IMR-90 (cell line): Measurements from ENCODE around the gene POLD3. TPM values are rescaled to one million over a fixed set of nuclear protein-coding genes. Genes with fewer than 3 reads are reported as not detected.

Source experiments
- ATAC-seq: fragments of 200-7000 bp; cut with Tn5 transposase; 2 replicates; pipeline ENCODE4 v1.9.1; 2020; ENCODE audit warnings: low read depth, mild to moderate bottlenecking, moderate library complexity
- BruUV-seq: library from RNA; stranded (reverse); fragments of 400-500 nt; replicated peaks from 2 replicates; lab custom pipeline; 2021; lab: Mats Ljungman, UMichigan
- CTCF ChIA-PET: fragments of 300-600 bp; formaldehyde crosslinking; extraction: SDS; loops from one replicate; lab custom pipeline; 2021; ENCODE audit warnings: antibody characterized with exemption; lab: Yijun Ruan, JAX
- POLR2A ChIA-PET: fragments of 300-600 bp; sonication (Branson Sonifier 250); formaldehyde crosslinking; loops from one replicate; lab custom pipeline; 2022; ENCODE audit warnings: antibody characterized with exemption; ENCODE audit not compliant: unreplicated experiment; lab: Charles Lee
- DNase-seq: peaks from one replicate; pipeline ENCODE4 v3.0.0; 2013
- H2AFZ ChIP-seq: replicated peaks from 2 replicates; pipeline ENCODE3; 2013; ENCODE audit warnings: low read length, mild to moderate bottlenecking; ENCODE audit not compliant: poor library complexity
- H2AK5ac ChIP-seq: 2 replicates; pipeline ENCODE4 v1.6.1; 2013; ENCODE audit warnings: low read depth, low read length, inconsistent platforms
- H2AK9ac ChIP-seq: replicated peaks from 2 replicates; pipeline ENCODE3; 2013; ENCODE audit warnings: mild to moderate bottlenecking, low read depth, low read length, moderate library complexity; ENCODE audit not compliant: poor library complexity
- H2BK120ac ChIP-seq: 2 replicates; pipeline ENCODE4 v1.6.1; 2013; ENCODE audit warnings: low read depth, low read length, inconsistent platforms
- H2BK15ac ChIP-seq: 3 replicates; pipeline ENCODE4 v1.6.1; 2013; ENCODE audit warnings: low read depth, low read length, inconsistent platforms
- H2BK20ac ChIP-seq: 2 replicates; pipeline ENCODE4 v1.6.1; 2013; ENCODE audit warnings: low read depth, mild to moderate bottlenecking, inconsistent platforms, low read length, moderate library complexity
- H2BK5ac ChIP-seq: 2 replicates; pipeline ENCODE4 v1.6.1; 2013; ENCODE audit warnings: mild to moderate bottlenecking, low read depth, low read length, inconsistent platforms; ENCODE audit not compliant: poor library complexity, severe bottlenecking
- H3K14ac ChIP-seq: replicated peaks from 2 replicates; pipeline ENCODE4 v1.6.1; 2013; ENCODE audit warnings: low read depth, low read length, inconsistent platforms
- H3K18ac ChIP-seq: 2 replicates; pipeline ENCODE4 v1.6.1; 2013; ENCODE audit warnings: low read depth, low read length, control low read depth
- H3K23ac ChIP-seq: 2 replicates; pipeline ENCODE4 v1.6.1; 2013; ENCODE audit warnings: low read depth, low read length, inconsistent platforms
- H3K27ac ChIP-seq: 2 replicates; pipeline ENCODE4 v1.5.1; 2013; ENCODE audit warnings: mild to moderate bottlenecking, control low read depth, low read length; ENCODE audit not compliant: insufficient read depth
- H3K27me3 ChIP-seq: 2 replicates; pipeline ENCODE4 v1.6.1; 2013; ENCODE audit warnings: low read length; ENCODE audit not compliant: control insufficient read depth, insufficient read depth
- H3K36me3 ChIP-seq: 2 replicates; pipeline ENCODE4 v1.6.1; 2013; ENCODE audit warnings: low read length, mixed read lengths; ENCODE audit not compliant: control insufficient read depth, insufficient read depth
- H3K4ac ChIP-seq: 2 replicates; pipeline ENCODE4 v1.6.1; 2013; ENCODE audit warnings: low read depth, low read length, inconsistent platforms
- H3K4me1 ChIP-seq: 2 replicates; pipeline ENCODE4 v1.6.1; 2013; ENCODE audit warnings: low read length, mixed read lengths; ENCODE audit not compliant: control insufficient read depth, insufficient read depth
- H3K4me2 ChIP-seq: 2 replicates; pipeline ENCODE4 v1.6.1; 2013; ENCODE audit warnings: low read depth, mild to moderate bottlenecking, control low read depth, low read length, moderate library complexity
- H3K4me3 ChIP-seq: 2 replicates; pipeline ENCODE4 v1.5.1; 2013; ENCODE audit warnings: low read depth, mild to moderate bottlenecking, control low read depth, low read length, moderate library complexity; ENCODE audit not compliant: insufficient read depth
- H3K56ac ChIP-seq: 2 replicates; pipeline ENCODE4 v1.6.1; 2013; ENCODE audit warnings: low read length, inconsistent platforms; ENCODE audit not compliant: insufficient read depth; ENCODE audit errors: extremely low read depth
- H3K79me1 ChIP-seq, 2 experiments: 2 replicates each; pipeline ENCODE4 v1.6.1; 2013; ENCODE audit warnings: low read length in 2 of 2, inconsistent platforms in 1 of 2, low read depth in 1 of 2
- H3K9ac ChIP-seq: 2 replicates; pipeline ENCODE4 v1.6.1; 2013; ENCODE audit warnings: low read depth, low read length, control low read depth
- H3K9me1 ChIP-seq: 2 replicates; pipeline ENCODE4 v1.6.1; 2013; ENCODE audit warnings: low read length, inconsistent platforms; ENCODE audit not compliant: insufficient read depth
- H3K9me3 ChIP-seq: 2 replicates; pipeline ENCODE4 v1.6.1; 2013; ENCODE audit warnings: low read length; ENCODE audit not compliant: control insufficient read depth, insufficient read depth
- H4K20me1 ChIP-seq: 2 replicates; pipeline ENCODE4 v1.6.1; 2013; ENCODE audit warnings: low read length, inconsistent platforms; ENCODE audit not compliant: insufficient read depth
- H4K5ac ChIP-seq: 2 replicates; pipeline ENCODE4 v1.6.1; 2013; ENCODE audit warnings: mild to moderate bottlenecking, low read depth, low read length, control low read depth
- H4K8ac ChIP-seq, 2 experiments: 2 replicates each; pipeline ENCODE4 v1.6.1; 2013; ENCODE audit warnings: low read depth in 2 of 2, low read length in 2 of 2, control low read depth in 1 of 2, inconsistent platforms in 1 of 2
- H4K91ac ChIP-seq: 2 replicates; pipeline ENCODE4 v1.6.1; 2013; ENCODE audit warnings: low read depth, low read length, inconsistent platforms; ENCODE audit not compliant: insufficient read depth
- CEBPB ChIP-seq: IDR thresholded peaks from 2 replicates; pipeline ENCODE4 v1.6.1; 2012; ENCODE audit warnings: low read depth, low read length, improper control_type of control experiment
- ELK1 ChIP-seq: fragments of 150-350 bp; IDR thresholded peaks from 2 replicates; pipeline ENCODE4 v1.6.1; 2016; ENCODE audit warnings: low read depth, mild to moderate bottlenecking, low read length, moderate library complexity, borderline replicate concordance
- FOS ChIP-seq: fragments of 150-350 bp; IDR thresholded peaks from 2 replicates; pipeline ENCODE4 v1.6.1; 2016; ENCODE audit warnings: low read depth, low read length
- MAZ ChIP-seq: IDR thresholded peaks from 2 replicates; pipeline ENCODE4 v1.6.1; 2012; ENCODE audit warnings: low read depth, mild to moderate bottlenecking, low read length, improper control_type of control experiment, moderate library complexity, borderline replicate concordance
- MXI1 ChIP-seq: IDR thresholded peaks from 2 replicates; pipeline ENCODE4 v1.6.1; 2012; ENCODE audit warnings: low read depth, mild to moderate bottlenecking, low read length, moderate library complexity, borderline replicate concordance
- NFE2L2 ChIP-seq: fragments of 150-350 bp; IDR thresholded peaks from 2 replicates; pipeline ENCODE4 v1.6.1; 2016; ENCODE audit warnings: low read depth, mild to moderate bottlenecking, low read length
- POLR2A ChIP-seq: IDR thresholded peaks from 2 replicates; pipeline ENCODE4 v1.6.1; 2012; ENCODE audit warnings: mild to moderate bottlenecking, low read depth, low read length
- RAD21 ChIP-seq: IDR thresholded peaks from 2 replicates; pipeline ENCODE4 v1.6.1; 2012; ENCODE audit warnings: low read length, improper control_type of control experiment
- RCOR1 ChIP-seq: IDR thresholded peaks from 2 replicates; pipeline ENCODE4 v1.6.1; 2012; ENCODE audit warnings: mild to moderate bottlenecking, low read length, improper control_type of control experiment; ENCODE audit not compliant: insufficient replicate concordance
- SMC3 ChIP-seq: fragments of 150-350 bp; IDR thresholded peaks from 2 replicates; pipeline ENCODE4 v1.6.1; 2016; ENCODE audit warnings: low read depth, mild to moderate bottlenecking, antibody characterized with exemption, low read length, moderate library complexity
- USF2 ChIP-seq: fragments of 150-350 bp; IDR thresholded peaks from 2 replicates; pipeline ENCODE4 v1.6.1; 2017; ENCODE audit warnings: mild to moderate bottlenecking, antibody characterized with exemption, low read length, low read depth
- WGBS, 2 experiments: methylation state at CpG; one replicate each; pipeline versions ENCODE4 v1.1.5 to v1.1.7; 2013; ENCODE audit warnings: missing lambda C conversion rate in 2 of 2; ENCODE audit not compliant: insufficient read length in 1 of 2; ENCODE audit errors: extremely low coverage in 2 of 2; 5-methylcytosine and 5-hydroxymethylcytosine counted together
- dilution Hi-C: fragments of 300-500 bp; cut with HindIII; formaldehyde crosslinking; loops from one replicate; pipeline ENCODE4 v1.14.3; 2018; ENCODE audit warnings: low sequenced_read_pairs; ENCODE audit not compliant: unreplicated experiment
- in situ Hi-C: fragments of 300-500 bp; cut with MboI; formaldehyde crosslinking; loops from 3 replicates; pipeline ENCODE4 v1.14.3; 2019; ENCODE audit warnings: low sequenced_read_pairs, inconsistent platforms, mixed read lengths
- intact Hi-C: fragments of 100-400 bp; cut with micrococcal nuclease; formaldehyde crosslinking; loops from 2 replicates; pipeline ENCODE4 v1.10.0; 2022
- polyA plus RNA-seq, 3 experiments: library from polyadenylated mRNA; depleted of rRNA; stranded (reverse); fragments of >200 nt; gene quantifications; 2 replicates each; pipeline ENCODE4 v1.2.3, GENCODE V29; 2012; ENCODE audit warnings: low replicate concordance in 1 of 3
- total RNA-seq: library from RNA; depleted of rRNA; stranded (reverse); fragments of >200 nt; gene quantifications from 2 replicates; pipeline ENCODE4 v1.2.3, GENCODE V29; 2012

Gene POLD3
- total and polyA plus RNA-seq, 2 of the 4 experiments (the other 2 are of a cell fraction) = 9.1 to 9.2 TPM

- intact Hi-C loops (no loop called here), in situ Hi-C loops (no loop called here), dilution Hi-C loops (no loop called here)
- Histone ChIP-seq H3K18ac (0 out of 2 replicates have a peak overlapping the region, but pooled peaks have one; percentile 20), H4K5ac (no peak overlapping the region), H3K27ac (no peak overlapping the region), H3K9me1 (peaks cover 15% of the 10 kb centered on the region), H4K91ac (no peak overlapping the region), H3K23ac (no peak overlapping the region), H3K4me1 (peaks cover 24% of the 10 kb centered on the region), H4K8ac (no peak overlapping the region), H2BK15ac (no peak overlapping the region), H3K4me2 (no peak overlapping the region), H4K20me1 (no peaks in the 10 kb centered on the region), H3K9ac (no peak overlapping the region), H3K27me3 (no peaks in the 10 kb centered on the region), H2AK9ac (no peak overlapping the region), H2AK5ac (0 out of 2 replicates have a peak overlapping the region, but pooled peaks have one; percentile 17), H3K56ac (no peak overlapping the region), H3K9me3 (peaks cover 2% of the 10 kb centered on the region), H3K36me3 (no peaks in the 10 kb centered on the region), H2BK5ac (no peak overlapping the region), H3K4ac (no peak overlapping the region), H2BK120ac (no peak overlapping the region; the same call in 1 of the 2 replicates), H2AFZ (no peak overlapping the region), H2BK20ac (no peak overlapping the region), H3K14ac (no peak overlapping the region), H3K4me3 (no peak overlapping the region), H3K79me1 (no peaks in the 10 kb centered on the region; a peak in 1 of 4 replicates)
- CTCF ChIA-PET = no interaction called here
- BruUV-seq = no TSS peak
- DNase-seq (no peak), ATAC-seq (no peak)
- no peak for TF ChIP-seq RCOR1
- no peak for TF ChIP-seq SMC3
- TF ChIP-seq USF2 = no peak
- no peak for TF ChIP-seq POLR2A
- no peak for TF ChIP-seq FOS
- no peak for TF ChIP-seq RAD21
- TF ChIP-seq MXI1 = no peak
- no peak for TF ChIP-seq NFE2L2
- TF ChIP-seq MAZ = no peak
- no peak for TF ChIP-seq ELK1
- TF ChIP-seq CEBPB = no peak
- POLR2A ChIA-PET = no interaction called here
- no CpG with 5 or more reads among the region's 3 CpGs for WGBS, 2 experiments
These were observed 83.4 kb downstream of the POLD3 start for GRCh38 chr11:74675761-74676160.
